AG09319 (cell line): ENCODE measurements around the gene HOXA9.

Experiments
- DNase-seq: peaks from one replicate; pipeline ENCODE4 v3.0.0-alpha.2; 2010; ENCODE audit warnings: low read depth; ENCODE audit errors: extremely low read depth
- CTCF ChIP-seq: IDR thresholded peaks from 2 replicates; pipeline ENCODE4 v1.5.1; 2011; ENCODE audit warnings: low read depth, mild to moderate bottlenecking, inconsistent platforms, low read length, moderate library complexity

Gene HOXA9

DNA sequence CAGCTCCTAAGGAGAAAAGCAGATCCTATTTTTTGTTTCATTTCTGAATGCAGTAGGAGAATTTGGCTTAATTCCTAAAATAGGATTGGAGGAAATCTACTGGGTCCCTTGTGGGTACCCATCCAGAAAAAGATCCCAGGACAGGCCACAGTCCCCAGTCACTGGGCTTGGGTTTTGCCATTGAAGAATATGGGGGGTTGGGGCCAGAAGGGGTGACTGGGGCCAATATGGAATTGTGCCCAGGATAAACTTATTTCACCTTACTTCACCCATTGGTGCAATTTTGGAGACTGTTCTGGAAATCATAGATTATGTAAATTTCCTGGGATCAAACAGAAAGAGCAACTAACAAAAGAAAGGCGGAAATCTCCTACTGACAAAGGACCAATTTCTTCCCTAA lies 26.9 kb downstream of the HOXA9 start:
- DNase-seq, result no peak
- TF ChIP-seq CTCF, result no peak

DNA sequence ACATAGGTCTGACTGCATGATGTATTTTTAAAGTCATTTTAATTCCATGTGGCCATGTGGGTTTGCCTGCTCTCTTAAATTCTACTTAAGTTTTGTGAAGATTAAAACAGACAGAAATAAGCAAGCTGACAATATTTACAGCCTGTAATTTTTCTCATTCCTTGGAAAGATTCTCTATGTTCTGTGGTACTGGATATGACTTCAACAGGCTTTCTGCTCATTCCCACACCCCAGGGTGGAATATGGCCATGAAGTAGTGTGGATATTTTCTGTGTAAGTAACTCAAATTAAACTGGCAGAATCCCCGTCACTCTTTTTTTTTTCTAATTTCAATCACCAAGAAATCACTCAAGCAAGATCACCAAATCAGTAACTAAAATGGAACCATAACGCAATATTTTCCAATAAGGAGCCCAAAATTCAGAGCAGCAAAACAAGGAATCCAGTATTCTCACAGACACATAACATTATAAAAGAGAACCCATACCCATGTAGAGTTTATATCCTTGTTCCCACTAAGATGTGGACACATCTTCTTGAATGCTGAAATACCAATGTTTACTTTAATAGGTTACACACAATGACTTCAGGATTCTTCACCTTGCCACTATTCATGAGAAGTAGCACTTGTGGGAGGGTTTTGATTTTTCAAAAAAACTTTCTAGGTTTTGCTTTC lies 27.6 kb downstream of the HOXA9 start:
- TF ChIP-seq CTCF, result no peak
- DNase-seq, result no peak

GRCh38 chr7:27134392-27134791 lies 30.9 kb downstream of the HOXA9 start:
- no peak for DNase-seq

GRCh38 chr7:27133409-27134231 lies 31.7 kb downstream of the HOXA9 start:
- no peak for TF ChIP-seq CTCF
- no peak for DNase-seq

More at GRCh38 chr7:27134392-27134791, 30.9 kb downstream of the HOXA9 start:
- no peak for TF ChIP-seq CTCF

GRCh38 chr7:27132978-27133377 lies 32.4 kb downstream of the HOXA9 start:
- no peak for TF ChIP-seq CTCF
- no peak for DNase-seq

- no peak for TF ChIP-seq CTCF
- no peak for DNase-seq
These were observed 33.1 kb downstream of the HOXA9 start for GRCh38 chr7:27132214-27132613.

DNA sequence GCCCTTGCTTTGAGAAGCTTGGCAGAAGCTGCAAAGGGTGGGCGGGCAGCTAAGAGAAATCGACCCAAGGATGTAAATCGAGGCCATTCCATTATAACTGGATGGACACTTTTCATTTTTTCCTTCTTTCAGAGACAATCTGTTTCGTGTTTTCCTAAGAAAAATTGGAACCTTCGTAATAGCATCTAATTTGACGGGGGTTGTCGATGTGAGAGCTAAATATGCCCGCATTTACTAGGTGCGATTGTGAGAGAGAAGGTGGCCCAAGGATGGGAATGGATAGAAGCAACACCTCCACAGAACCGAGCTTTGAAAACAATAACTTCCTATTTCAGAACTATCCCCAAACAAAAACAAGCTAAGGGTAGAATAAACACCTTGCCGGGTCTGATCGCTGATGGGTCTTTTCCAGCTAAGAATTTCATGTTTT lies 33.9 kb downstream of the HOXA9 start:
- no peak for DNase-seq
- no peak for TF ChIP-seq CTCF
